ENCODE measurements around the gene LMCD1.

LMCD1 gene

DNA sequence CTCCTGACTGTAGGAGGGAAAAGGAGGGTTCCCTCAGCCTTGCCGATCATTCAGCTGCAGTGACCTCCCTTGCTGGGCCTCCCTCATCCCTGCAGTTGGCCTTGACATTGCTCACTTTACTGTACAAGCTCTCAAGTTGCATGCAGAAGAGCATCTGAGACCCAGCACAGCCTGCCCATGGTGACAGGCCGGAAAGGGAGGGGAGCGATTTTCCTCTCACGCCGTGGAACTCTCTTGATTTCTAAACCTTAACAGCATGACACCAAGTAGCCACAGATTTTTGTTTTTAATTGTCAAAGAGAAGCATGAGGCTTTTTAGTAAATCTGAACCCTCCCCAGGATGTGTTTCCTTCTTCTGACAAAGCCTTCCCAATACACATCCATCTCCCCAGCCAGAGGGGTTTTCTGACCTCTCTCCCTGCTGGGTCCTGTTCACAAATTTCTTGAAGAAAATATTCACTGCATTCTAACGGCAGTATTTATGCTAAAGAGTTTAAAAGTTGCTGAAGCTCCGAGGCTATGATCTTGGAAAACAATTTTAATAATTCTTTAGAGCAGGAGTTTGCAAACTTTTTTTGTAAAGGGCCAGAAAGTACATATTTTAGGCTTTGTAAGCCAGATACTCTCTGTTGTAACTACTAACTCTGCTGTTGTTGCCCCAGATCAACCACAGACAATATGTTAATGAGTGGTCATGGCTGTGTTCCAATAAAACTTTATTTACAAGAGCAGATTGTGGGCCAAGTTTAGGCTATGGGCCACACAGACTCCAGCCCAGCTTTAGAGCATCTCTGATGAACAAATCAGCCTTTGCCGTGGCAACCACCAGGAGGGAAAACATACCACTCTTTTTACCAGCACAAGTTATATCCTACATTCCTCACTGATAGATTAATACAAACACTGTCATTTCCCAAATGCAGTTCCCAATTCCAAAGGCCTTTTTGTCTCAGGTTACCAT lies 34.8 kb downstream of the LMCD1 start:
- no peak for DNase-seq (ENCODE audit: low read depth in 2 of 2)

DNA sequence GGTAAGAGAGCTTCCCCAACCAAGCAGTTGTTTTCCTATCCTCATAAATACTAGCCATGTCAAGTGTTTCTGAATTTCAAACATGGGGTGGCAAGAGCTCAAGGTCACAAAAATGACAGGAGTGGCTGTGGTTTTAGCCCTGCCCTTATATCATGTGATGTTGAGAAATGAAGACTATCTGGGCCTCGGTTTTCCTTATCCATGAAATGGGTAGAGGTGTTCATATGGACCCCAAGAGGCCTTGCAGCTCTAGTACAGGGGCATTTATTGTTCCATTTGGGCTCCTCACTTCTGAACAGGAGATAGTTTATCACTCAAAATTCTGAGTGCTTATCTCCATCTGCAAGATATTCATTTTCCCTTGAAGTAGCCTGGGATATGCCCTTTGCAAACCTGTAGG lies 35.8 kb downstream of the LMCD1 start:
- DNase-seq (ENCODE audit: low read depth in 2 of 2) = no peak

DNA sequence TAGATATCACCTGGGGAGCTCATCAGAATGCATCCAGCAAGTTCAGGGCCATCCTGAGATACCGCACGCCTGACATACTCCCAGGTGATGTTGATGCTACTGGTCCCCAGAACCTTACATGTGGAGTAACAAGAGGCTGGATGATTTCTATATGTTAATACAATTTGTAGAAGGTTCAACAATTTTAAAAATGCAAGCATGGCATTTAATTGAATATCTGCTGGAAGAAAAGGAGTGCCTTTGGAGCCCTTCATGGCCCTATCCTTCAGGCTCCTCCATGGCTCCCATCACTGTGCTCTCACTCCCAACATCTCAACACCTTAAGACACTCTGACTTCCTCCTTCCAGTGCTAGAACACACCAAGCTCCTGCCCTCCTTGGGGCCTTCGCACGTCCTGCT lies 36.6 kb downstream of the LMCD1 start:
- no peak for DNase-seq (ENCODE audit: low read depth in 2 of 2)

DNA sequence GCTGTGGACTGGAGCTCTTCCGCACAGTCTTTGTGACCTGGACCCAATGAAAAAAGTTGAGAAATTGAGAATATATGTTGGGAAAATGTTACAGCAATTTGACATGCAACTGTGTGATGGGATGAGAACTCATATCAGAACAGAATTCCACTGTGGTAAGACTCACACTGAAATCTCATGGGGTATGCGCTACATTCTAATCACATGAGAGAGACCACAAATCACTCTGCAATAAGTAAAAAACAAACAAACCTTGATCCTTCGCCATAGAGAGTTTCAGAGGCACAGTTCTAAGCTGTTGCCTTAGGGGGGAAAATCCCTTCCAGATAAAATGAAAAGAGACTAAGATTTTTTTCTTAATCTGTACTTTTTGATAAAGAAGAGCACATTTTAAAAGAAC lies 37.3 kb downstream of the LMCD1 start:
- no peak for DNase-seq (ENCODE audit: low read depth in 2 of 2)

DNA sequence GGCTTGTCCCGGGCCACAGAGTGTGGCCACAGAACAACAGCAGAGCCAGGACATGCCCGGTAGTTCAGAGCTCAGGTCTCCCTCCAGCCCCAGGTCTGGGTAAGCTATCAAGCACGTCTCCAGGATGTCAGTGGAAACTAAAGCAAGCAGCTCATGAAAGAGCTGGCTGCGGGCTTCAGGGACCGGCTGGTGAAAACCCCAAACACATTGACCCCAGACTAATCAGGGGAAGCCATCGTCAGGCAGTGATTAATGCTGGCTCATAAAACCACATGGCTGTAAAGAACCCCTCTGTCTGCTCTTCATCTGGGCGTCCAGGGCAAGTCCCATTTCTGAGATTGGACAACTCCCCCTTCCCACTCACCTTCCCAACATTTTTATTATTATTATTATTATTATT lies 37.8 kb downstream of the LMCD1 start:
- no peak for DNase-seq (ENCODE audit: low read depth in 2 of 2)

DNA sequence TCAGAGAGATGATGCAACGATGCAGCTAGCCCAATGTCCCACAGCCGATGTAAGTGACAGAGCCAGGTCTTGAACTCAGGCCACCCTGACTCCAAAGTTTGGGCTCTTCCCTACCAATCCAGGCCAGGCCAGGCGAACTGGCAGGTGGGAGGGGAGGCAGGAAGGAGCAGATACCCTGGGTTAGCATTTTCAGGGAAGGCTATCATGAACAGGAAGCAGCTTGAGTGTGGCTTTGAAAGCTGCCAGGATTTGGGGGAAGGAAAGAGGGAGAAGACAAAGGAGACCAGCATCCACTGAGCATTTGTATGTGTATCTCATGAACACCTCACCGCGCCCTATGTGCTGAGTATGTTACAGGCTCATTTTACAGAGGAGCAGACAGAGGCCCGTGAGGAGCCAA lies 38.8 kb downstream of the LMCD1 start:
- DNase-seq (ENCODE audit: low read depth in 2 of 2) = no peak

DNA sequence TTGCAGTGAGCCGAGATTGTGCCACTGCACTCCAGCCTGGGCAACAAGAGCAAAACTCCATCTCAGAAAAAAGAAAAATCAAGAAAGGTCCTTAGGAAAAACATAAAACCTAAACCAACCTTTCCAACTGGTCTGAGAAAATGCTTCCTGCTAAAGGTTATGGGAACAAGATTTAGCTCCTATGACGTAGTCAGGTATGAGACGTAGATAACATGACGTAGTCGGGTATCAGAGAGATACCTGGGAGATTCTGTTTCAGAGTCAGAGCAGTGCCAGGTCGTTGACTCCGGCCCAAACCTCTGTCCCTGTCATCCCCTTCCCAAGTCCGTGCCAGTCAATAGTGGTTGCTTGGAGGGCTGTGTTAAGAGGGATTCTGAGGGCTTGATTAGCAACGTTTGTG lies 39.9 kb downstream of the LMCD1 start:
- no peak for DNase-seq (ENCODE audit: low read depth in 2 of 2)

DNA sequence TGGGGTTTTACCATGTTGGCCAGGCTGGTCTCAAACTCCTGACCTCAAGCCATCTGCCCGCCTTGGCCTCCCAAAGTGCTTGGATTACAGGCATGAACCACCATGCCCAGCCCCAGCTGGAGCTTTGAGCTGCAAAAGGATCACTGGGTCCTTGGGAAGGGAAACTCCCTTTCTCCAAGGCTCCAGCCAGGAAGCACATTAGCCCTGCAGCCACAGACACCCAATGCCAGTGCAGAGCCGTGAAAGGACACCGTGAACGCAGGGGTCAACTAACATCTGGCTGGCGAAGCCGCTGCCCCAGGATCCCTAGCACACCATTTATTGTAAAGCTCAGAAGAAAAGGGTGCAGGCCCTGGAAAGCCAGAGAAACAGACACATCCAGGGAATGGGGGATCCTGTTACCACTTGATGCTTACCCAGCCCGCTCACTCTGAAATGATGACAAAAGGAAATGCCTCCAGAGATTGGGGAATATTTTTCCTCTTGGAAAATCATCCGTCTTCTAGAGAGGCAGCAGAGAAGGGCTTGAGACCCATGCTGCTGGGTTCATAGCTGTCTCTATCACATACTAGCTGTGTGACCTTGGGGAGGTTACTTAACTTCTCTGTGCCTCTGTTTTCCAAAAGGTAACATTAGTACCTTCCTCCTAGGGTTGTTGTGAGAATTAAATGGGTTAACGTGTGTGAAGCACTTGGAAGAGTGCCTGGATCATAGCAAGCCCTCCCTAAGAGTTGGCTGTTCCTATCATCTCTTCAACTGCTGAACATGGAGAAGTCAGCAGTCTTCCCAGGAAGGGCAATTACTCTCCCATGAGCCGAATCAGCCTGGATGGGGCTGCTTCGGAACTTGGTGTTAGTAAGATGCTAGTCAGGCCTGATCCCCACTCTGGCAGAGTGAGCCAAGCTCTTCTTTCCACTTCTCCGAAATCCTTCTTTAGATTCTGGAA lies 40.8 kb downstream of the LMCD1 start:
- DNase-seq (ENCODE audit: low read depth in 2 of 2) = no peak

DNA sequence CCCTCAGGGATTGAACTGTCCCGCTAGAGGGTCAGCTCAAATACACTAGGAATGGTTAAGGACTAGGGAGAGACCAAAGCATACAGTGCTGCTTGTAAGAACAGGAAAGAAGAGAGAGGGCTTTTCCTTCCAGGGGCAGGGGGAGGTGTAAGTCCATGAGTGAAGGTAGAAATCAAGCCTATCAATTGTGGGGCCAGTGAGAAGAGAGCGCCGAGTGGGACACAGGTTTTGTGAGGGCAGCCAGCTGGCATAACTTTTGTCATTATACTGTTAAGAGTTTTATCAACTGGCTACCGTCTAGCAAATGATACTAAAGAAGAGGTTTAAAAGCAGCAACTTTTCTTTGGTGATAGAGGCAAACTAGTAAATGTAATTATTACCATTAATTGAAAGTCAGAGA lies 45.0 kb downstream of the LMCD1 start:
- no peak for DNase-seq (ENCODE audit: low read depth in 2 of 2)

DNA sequence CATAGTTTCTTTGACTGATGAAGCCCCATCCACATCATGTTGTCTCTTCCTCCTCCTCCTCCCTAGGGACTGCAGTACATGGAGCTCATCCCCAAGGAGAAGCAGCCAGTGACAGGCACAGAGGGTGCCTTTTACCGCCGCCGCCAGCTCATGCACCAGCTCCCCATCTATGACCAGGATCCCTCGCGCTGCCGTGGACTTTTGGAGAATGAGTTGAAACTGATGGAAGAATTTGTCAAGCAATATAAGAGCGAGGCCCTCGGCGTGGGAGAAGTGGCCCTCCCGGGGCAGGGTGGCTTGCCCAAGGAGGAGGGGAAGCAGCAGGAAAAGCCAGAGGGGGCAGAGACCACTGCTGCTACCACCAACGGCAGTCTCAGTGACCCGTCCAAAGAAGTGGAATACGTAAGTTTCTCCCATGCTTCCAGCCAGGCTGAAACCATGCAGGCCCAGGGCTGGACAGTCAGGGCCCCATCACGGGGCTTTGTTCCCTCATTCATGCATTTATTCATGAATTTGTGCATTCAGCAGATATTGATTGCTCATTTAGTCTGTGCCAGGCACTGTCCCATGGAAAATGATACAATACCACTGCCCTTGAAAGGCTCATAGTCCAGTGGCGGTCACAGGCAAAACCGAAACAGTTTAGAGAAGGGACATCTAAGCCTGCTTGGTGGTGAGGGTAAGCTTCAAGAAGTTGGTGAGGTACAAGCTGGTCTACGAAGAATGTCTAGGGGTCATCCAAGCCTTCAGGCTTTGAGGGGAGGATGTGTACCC lies 47.1 kb downstream of the LMCD1 start:
- DNase-seq (ENCODE audit: low read depth in 2 of 2) = no peak

DNA sequence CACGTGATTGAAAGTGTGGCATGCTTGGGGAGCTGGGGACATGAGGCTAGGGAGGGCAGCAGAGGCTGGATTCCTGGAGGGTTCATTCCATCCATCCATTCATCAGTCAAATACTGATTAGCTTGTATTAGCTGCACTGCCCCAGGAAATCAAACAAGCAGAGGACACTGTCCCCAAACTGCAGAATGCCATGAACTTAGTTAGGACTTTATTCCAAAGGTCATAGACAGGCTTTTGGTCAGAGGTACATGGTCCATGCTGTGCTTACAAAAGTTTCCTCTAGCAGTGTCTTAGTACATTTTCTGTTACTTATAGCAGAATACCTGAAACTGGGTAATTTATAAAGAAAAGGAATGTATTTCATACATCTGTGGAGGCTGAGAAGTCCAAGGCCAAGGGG lies 47.7 kb downstream of the LMCD1 start:
- no peak for DNase-seq (ENCODE audit: low read depth in 2 of 2)

DNA sequence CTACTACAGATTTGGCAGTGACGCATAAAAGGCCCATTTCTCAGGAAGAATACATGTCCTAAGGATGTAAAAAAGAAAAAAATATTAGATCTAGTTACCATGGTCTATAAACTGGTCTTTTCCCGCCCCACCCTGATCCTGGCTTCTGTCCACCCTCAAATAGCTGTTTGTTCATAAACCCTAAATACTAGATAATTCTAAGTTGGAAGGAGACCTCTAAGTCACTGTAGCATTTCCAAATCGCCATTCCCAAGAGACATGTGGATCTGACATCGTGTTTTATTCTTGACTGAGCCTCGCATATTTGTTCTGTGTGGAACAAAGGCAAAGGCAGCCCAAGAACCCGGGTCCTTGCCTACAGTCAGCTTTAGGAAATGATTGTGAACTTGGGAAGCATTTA lies 49.0 kb downstream of the LMCD1 start:
- DNase-seq (ENCODE audit: low read depth in 2 of 2) = no peak

DNA sequence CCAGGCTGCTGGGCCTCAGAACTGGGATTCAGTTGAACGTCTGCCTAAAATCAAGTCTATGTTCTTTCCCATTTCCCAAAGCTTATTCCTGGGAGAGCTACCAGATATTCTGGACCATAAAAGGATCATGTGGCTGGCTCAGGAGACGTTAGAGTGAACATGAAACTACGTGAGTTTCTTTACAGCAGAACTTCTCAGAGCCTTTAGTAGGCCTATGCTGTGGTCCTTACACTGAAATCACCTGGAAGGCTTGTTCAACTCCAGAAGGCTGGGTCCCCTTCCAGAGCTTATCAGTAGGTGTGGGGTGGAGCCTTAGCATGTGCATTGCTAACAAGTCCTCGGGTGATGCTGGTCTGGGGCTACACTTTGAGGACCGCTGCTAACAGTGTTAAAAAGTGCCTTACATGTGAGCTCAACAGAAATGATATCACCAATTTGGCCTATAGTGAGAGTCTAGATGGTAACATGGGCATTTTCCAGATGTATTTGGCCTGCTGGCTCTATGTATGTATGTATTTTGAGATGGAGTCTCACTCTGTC lies 50.7 kb downstream of the LMCD1 start:
- no peak for DNase-seq (ENCODE audit: low read depth in 2 of 2)

DNA sequence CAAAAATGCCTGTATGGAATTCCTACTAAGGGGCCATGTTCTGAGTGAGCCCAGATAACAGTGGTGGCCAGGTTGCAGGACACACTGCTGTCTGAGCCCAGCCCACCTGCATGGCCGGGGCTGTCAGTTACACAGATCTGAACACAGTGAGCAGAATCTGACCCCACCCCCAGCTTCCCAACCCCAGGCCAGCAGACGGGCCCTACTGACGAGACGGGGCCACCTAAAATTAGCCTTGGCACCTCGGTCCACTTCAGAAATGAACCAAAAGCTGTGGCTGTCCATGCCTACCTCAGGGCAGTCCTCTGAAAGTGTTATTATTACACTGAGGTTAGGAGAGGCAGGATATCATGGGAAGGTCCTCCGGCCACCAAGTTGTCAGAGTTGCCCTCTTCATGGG lies 51.8 kb downstream of the LMCD1 start:
- no peak for DNase-seq (ENCODE audit: low read depth in 2 of 2)

DNA sequence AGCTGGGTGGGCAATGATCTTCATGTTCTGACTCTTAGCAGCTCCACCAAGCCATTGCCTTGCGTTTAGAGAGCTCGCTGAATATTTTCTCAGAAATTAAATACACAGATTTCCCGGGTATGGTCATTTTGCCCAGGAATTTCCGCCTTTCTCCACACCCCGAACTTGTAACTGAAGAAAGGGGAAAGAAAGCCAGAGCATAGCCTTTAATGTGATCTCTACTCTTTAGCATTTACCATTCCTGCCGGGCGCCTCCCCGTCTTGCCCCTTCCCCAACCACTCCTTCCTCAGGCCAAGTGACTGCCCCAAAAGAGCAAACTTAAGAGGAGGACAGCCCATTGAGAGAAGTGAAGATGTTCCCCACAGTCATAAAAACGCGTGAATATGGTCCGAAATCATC lies 53.1 kb downstream of the LMCD1 start:
- no peak for DNase-seq (ENCODE audit: low read depth in 2 of 2)

DNA sequence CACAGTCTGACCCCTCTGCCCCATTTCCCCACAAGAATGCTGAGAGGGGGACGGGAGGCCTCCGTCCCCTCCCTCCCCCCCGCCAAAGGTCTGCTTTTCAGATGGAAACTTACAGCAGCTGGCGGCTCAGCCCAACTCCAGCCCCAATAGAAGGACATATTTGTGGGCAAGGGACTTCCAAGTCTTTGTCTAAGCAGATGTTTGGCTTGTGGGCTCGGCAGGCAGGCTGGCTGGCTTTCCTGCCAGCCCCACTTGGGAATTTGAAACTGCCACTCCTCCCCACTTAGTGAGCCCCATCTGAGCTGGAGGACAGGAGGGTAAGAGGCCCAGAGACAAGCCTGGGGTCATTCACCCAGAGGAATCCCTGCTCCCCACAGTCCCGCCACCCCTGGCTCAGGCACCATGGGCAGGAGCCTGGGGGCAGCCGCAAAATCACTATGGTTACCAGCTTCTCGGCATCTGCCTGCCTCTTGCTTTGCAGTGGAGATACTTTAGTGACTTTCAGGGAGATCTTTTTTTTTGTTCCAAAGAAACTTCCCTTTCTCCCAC lies 53.6 kb downstream of the LMCD1 start:
- DNase-seq (ENCODE audit: low read depth in 2 of 2) = no peak

DNA sequence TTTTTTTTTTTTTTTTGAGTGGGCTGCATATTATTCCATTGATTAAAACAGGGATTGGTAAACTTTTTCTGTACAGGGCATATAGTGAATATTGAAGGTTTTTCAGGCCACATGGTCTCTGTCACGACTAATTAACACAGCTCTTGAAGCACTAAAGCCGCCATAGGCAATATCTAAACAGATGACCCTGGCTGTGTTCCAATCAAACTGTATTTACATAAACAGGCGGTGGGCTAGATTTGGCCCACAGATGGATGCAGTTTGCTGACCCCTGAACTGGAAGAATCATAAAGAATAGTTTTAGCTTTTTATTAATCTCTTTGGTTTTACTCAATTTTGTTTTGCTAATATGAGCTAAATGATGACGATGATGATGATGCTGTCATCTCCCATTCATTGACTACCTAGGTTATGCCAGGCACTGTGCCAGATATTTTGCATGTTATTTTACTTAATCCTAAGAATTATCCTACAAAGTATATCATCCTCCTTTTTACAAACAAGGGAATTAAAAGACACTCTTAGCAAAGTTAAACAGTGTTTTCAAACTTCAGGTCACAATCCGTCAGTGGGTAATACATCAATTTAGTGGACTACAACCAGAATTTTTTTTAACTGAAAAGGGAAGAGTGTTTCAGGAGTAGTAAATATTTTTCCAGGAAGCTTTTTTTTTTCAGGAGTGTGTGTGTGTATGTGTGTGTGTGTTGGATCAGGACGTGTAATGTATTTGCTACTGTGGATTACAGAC lies 54.3 kb downstream of the LMCD1 start:
- no peak for DNase-seq (ENCODE audit: low read depth in 2 of 2)

DNA sequence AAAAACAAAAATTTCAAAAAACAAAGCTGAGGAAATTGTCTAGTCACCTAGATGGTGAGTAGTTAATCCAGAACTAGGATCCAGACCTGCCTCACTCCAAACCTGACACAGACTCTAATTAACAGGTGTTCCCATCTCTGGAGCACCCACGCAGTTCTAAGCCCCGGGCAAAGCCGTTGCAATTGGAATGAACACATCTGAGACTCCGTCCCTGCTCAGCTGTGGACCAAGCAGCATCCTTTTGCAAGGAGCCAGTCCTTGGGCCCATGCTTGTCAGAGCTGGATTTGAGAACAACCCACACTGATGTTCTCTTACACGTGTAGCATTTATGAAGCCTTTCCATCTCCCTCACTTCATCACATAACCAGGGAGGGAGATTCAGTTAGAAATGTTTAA lies 54.8 kb downstream of the LMCD1 start:
- no peak for DNase-seq (ENCODE audit: low read depth in 2 of 2)

DNA sequence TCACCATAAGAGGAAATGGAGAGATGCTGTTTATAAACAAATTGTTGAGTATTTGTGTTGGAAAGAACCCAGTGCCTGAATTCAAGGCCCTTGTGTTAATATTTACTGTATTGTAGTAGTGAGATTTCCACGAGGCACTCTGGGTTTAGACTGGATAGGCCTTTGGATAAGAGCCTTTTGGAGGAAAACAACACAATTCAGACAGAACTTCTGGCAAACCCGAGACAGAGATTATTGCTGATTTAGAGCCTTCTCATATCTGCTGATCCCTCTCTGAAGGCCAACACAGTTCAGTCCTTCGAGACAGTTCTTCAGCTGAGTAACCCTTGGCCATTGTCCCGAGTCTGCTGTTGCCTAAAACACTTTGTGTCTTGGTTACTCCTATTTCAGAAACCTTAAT lies 55.7 kb downstream of the LMCD1 start:
- DNase-seq (ENCODE audit: low read depth in 2 of 2) = no peak

DNA sequence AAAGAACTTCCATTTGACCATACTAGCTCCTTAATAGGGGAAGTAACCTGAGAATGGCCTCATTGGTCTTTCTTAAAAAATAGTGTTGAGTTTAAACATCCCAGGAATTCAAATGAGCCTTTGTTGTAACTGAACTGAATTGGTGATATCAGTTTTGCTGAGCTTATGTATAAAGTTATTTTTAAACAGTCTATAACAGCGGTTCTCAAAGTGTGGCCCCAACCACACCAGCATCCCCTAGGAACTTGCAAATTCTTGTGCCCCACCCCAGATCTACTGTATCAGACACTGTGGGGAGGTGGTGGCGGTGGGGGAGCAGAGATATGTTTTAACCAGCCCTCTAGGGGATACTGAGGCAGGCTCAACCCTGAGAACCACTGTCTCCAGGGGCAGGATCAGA lies 57.0 kb downstream of the LMCD1 start:
- no peak for DNase-seq (ENCODE audit: low read depth in 2 of 2)

DNA sequence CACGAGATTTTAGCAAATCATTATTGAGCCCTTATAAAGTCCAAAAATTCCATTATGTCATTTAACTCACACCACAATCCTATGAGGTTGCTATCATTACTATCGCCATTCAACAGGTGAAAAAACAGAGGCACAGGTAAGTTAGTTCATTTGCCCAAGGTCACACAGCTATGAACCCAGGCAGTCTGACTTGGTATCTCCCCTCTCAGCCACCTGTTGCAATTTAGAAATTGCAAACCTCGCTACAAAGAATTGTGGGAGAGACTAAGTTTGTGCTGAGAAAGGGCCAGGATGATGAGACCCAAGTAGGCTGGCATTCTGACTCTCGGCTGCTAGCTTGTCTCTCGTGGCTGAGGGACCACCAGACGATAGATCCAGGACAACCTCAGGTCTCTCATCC lies 57.7 kb downstream of the LMCD1 start:
- no peak for DNase-seq (ENCODE audit: low read depth in 2 of 2)
